NT2/D1 (cell line): ENCODE results near the gene GLIS1.

Source experiments
- DNase-seq: peaks from one replicate; pipeline ENCODE4 v3.0.0-alpha.2; 2011; ENCODE audit warnings: low read depth, low spot score
- H3K27me3 ChIP-seq: 2 replicates; pipeline ENCODE4 v1.6.0; 2011; ENCODE audit warnings: mild to moderate bottlenecking; ENCODE audit not compliant: insufficient read length, insufficient read depth
- H3K36me3 ChIP-seq: 2 replicates; pipeline ENCODE4 v1.6.1; 2011; ENCODE audit warnings: mild to moderate bottlenecking, low read length, mixed read lengths; ENCODE audit not compliant: insufficient read depth, insufficient read length
- H3K4me1 ChIP-seq: 2 replicates; pipeline ENCODE4 v1.5.1; 2011; ENCODE audit not compliant: insufficient read depth, insufficient read length
- H3K4me3 ChIP-seq: 2 replicates; pipeline ENCODE4 v1.5.1; 2011; ENCODE audit warnings: low read depth; ENCODE audit not compliant: insufficient read length
- H3K9ac ChIP-seq: 2 replicates; pipeline ENCODE4 v1.6.0; 2011; ENCODE audit warnings: low read depth; ENCODE audit not compliant: insufficient read length
- H3K9me3 ChIP-seq: 2 replicates; pipeline ENCODE4 v1.5.1; 2011; ENCODE audit warnings: mild to moderate bottlenecking, low read length; ENCODE audit not compliant: insufficient read depth
- SUZ12 ChIP-seq: IDR thresholded peaks from 2 replicates; pipeline ENCODE4 v1.6.1; 2011; ENCODE audit not compliant: insufficient read length, insufficient read depth; ENCODE audit errors: extremely low read depth
- YY1 ChIP-seq: IDR thresholded peaks from 2 replicates; pipeline ENCODE4 v1.6.1; 2011; ENCODE audit not compliant: insufficient read length, insufficient read depth
- ZNF274 ChIP-seq: IDR thresholded peaks from 2 replicates; pipeline ENCODE4 v1.6.1; 2011; ENCODE audit warnings: mild to moderate bottlenecking, low read depth, low read length

Gene GLIS1

DNA sequence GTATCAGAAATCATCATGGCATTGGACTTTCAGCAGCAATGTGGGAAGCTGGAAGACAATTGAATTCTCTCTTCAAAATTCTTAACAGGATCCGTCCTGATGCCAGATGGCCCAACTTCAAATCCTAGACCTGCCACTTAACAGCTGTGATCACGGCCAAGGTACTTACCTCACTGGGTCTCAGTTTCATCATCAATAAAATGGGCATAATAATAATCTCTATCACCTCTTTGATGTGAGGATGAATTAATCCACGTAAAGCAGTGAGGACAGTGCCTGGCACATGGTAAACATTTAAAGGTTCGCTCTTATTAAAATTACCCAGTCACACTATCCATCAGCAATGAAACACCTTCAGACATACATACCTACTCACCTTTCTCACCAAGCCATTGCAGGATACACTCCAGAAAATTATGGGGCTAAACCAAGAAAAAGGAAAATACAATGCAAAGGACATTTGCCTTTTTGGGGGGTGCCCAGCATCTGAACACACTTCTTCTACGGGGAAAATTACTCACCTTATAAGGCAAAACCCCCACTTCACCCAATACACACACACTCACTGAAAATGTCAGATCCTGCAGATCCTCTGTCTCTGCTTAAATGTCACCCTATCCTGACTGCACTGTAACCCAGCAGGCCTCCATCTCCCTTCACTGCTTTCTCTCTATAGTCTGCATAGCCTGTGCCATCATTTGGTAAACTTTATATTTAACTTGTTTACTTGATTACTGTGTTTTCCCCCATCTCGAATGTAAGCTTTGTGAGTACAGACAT lies 21.7 kb downstream of the GLIS1 start:
- Histone ChIP-seq H3K4me1 (peaks cover 7% of the 10 kb centered on the region), H3K9me3 (no peaks in the 10 kb centered on the region), H3K27me3 (no peaks in the 10 kb centered on the region), H3K9ac (no peak overlapping the region), H3K36me3 (no peaks in the 10 kb centered on the region), H3K4me3 (no peak overlapping the region)
- TF ChIP-seq YY1 (no peak), SUZ12 (no peak), ZNF274 (no peak)
- no peak for DNase-seq

DNA sequence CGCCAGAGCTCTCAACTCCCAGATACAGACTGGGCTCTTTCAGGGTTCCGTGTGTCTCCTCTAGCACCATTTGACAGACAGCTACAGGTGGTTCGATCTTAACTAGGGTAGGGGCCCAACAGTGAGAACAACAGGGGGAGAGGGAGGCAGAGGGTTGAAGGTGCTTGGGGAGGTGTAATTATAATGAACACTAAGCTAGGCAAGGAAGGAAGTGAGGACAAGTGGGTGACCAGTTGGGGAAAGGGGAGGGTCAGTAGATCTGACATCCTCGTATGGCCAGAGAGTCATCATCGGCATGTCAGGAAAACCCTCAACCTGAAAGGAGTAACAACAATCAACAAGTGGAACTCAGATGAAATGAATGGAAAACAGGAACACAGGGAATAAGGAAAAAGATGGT lies 22.8 kb downstream of the GLIS1 start:
- Histone ChIP-seq H3K4me1 (peaks cover 7% of the 10 kb centered on the region), H3K9me3 (no peaks in the 10 kb centered on the region), H3K36me3 (no peaks in the 10 kb centered on the region), H3K9ac (no peak overlapping the region), H3K27me3 (no peaks in the 10 kb centered on the region), H3K4me3 (no peak overlapping the region)
- DNase-seq = no peak
- TF ChIP-seq ZNF274 (no peak), YY1 (no peak), SUZ12 (no peak)

DNA sequence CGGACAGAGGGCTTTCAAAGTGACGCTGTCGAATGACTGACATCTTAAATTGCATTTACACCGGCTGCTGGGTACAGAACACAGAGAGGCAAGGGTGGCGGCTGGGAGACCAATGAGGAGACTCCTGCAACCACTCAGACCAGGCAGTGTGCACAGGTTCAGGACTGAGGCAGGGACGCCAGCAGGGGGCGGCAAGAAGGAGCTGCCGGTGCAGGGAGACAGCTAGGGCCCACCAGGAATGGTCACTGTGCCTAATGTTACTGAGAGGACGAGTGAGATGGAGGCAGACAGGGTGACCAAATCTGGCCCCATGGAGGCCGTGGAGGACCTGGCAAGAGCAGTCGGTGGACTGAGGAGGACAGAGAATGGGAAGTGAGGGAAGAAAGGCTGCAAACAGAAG lies 23.5 kb downstream of the GLIS1 start:
- DNase-seq = peak; percentile 38
- Histone ChIP-seq H3K36me3 (no peaks in the 10 kb centered on the region), H3K27me3 (no peaks in the 10 kb centered on the region), H3K4me3 (no peak overlapping the region), H3K9me3 (no peaks in the 10 kb centered on the region), H3K9ac (no peak overlapping the region), H3K4me1 (peaks cover 7% of the 10 kb centered on the region)
- TF ChIP-seq YY1 (no peak), SUZ12 (no peak), ZNF274 (no peak)

DNA sequence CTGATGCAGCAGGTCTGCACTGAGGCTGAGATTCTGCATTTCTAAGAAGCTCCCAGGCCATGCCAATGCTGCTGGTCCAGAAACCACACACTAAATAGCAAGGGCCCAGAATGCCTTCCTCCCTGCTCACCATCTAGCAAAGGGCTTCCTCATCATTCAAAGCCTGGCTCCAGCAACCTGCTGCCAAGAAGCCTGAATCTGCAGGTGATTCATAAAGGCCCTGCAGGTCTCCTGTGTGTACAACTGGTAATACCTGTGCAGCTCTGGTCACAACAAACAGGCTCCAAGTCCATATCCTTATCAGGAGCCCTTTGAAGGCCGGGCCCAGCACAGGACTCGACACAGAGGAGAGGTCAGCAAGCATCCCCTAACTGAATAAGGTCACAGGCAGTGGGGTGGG lies 26.7 kb downstream of the GLIS1 start:
- H3K36me3 ChIP-seq = no peaks in the 10 kb centered on the region
- H3K9me3 ChIP-seq = no peaks in the 10 kb centered on the region
- no peak for DNase-seq
- no peak overlapping the region for H3K9ac ChIP-seq
- TF ChIP-seq SUZ12 = no peak
- no peak for TF ChIP-seq ZNF274
- TF ChIP-seq YY1 = no peak
- H3K4me3 ChIP-seq = no peak overlapping the region
- H3K27me3 ChIP-seq = no peaks in the 10 kb centered on the region
- H3K4me1 ChIP-seq = peaks cover 3% of the 10 kb centered on the region

DNA sequence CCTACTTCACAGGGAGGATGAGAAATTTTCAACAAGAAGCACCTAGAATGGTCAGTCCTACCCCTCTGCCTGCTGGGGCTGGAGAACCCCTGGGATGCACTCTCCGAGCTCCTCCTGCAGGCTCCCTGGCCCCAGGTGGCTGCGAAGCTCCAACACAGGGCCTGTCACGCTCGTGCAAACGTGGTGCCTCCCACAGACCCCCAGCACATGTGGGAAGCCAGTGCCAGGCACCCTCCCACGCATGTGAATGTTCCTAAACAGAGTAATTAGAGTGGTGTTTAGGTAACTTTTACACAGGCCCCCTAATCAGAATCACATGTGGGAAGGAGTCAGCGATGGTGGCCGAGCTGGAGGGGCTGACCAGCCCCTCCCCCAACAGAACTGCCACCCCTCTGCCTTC lies 28.4 kb downstream of the GLIS1 start:
- Histone ChIP-seq H3K4me3 (no peak overlapping the region), H3K9me3 (no peaks in the 10 kb centered on the region), H3K36me3 (no peaks in the 10 kb centered on the region), H3K4me1 (peaks cover 11% of the 10 kb centered on the region), H3K9ac (no peak overlapping the region), H3K27me3 (no peaks in the 10 kb centered on the region)
- DNase-seq = no peak
- TF ChIP-seq SUZ12 = no peak
- TF ChIP-seq YY1 = no peak
- TF ChIP-seq ZNF274 = no peak

DNA sequence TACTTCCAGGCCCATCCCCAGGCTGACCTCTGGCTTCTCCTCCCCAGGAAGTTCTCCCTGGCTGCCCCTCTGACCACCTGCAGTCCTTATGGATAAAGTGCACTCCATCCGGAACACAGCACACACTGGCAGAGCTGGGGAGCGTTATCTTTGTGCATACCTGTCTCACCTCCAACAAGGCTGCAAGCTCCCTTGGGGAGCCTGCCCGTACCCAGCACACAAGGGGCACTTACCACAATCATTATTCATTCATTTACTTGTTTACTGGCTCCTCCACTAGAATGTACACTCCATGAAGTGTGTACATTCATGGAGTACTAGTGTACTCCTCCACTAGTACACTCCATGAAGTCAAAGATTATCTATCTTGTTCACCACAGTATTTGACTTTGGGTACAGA lies 30.3 kb downstream of the GLIS1 start:
- no peaks in the 10 kb centered on the region for H3K27me3 ChIP-seq
- H3K9me3 ChIP-seq = no peaks in the 10 kb centered on the region
- H3K4me3 ChIP-seq = no peak overlapping the region
- no peaks in the 10 kb centered on the region for H3K36me3 ChIP-seq
- H3K9ac ChIP-seq = no peak overlapping the region
- DNase-seq = no peak
- TF ChIP-seq SUZ12 = no peak
- TF ChIP-seq ZNF274 = no peak
- no peak for TF ChIP-seq YY1
- H3K4me1 ChIP-seq = peaks cover 22% of the 10 kb centered on the region

DNA sequence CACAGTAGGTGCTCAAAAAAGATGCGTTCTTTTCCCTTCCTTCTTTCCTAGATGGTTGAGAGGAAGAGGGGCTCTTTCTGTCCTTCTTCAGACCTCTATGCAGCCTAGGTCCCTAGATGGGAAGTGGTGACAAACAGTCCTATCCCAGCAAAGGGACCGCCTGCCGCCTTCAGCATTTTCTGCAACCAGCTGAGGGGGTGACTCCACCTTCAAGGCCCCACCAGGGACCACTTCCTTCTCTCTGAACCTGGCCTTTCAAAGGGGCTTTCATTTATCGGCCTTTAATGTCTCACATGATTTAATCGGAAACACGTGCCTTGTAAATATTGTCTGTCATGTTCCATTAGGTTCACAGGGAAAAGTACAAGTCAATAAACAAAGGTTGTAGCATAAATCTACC lies 32.6 kb downstream of the GLIS1 start:
- Histone ChIP-seq H3K9ac (no peak overlapping the region), H3K4me1 (peaks cover 32% of the 10 kb centered on the region), H3K4me3 (no peak overlapping the region), H3K9me3 (no peaks in the 10 kb centered on the region), H3K36me3 (no peaks in the 10 kb centered on the region), H3K27me3 (no peaks in the 10 kb centered on the region)
- DNase-seq = no peak
- TF ChIP-seq ZNF274 (no peak), YY1 (no peak), SUZ12 (no peak)
